ENCODE data around the gene OTOP2. TPM values are rescaled to one million over a fixed set of nuclear protein-coding genes. Genes with fewer than 3 reads are reported as not detected.

Gene OTOP2
- total and polyA plus RNA-seq, 9 of the 15 experiments (the other 6 are each of a cell fraction or from before 2014, with no cell fraction given): 0.04 to 0.36 (median 0.14) TPM; not detected in 1

DNA sequence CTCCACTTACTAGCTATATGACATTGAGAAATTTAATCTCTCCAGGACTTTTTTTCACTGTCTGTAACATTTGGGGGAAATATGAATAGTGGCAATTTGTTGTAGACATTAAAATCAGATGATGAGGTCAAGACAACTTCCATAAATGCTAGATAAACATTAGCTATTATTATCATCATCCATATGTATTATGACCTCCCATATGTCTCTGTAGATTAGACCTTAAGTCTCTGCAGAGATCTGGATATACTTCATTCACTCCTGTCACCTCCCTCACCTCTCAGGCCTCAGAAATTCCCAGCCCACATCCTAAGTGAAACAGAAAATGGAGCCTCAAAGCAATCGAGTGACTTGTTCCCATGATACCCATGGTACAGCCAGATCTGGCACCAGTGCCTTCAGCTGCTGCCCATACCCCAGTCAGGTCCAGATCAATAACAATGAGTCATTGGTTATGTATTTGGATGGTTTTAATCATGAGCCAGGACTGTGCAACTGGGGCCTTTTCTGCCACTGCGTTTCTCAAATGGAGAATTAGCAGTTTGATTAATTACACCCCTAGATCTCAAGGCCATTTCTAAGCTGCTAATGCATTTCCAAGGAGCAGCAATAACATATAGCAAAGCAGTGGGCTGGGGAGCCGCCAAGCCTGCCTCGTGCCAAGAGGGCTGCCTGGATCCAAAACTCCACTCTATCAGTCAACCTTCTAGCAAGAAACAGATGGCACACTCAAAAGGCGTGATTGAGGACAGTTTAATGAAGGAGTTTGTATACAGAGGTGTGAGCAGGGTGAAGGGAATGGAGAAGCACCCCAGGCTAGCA lies 48.7 kb upstream of the OTOP2 start (continued):
- TF ChIP-seq NR2C2 (CRISPR knock-in tag; IDR thresholded peaks at IDR 0.05): 0 out of 2 replicates have a peak, but pooled peaks have one; percentile 14
- no peak for TF ChIP-seq NR2C2 (tag; IDR thresholded peaks at IDR 0.05)
- TF ChIP-seq CHAMP1 (IDR thresholded peaks at IDR 0.05): no peak
- TF ChIP-seq ARNT (IDR thresholded peaks at IDR 0.05): no peak
- no peak for TF ChIP-seq PREB (CRISPR knock-in tag; IDR thresholded peaks at IDR 0.05)
- TF ChIP-seq TAL1 (IDR thresholded peaks at IDR 0.05): peak; percentile 31; the same call in 1 of the 2 replicates
- TF ChIP-seq ATF3 (IDR thresholded peaks at IDR 0.05): peak; percentile 54
- TF ChIP-seq ATF3 (CRISPR knock-in tag; conservative IDR thresholded peaks at IDR 0.05): no peak
- 0 out of 2 replicates have a peak, but pooled peaks have one; percentile 8 for TF ChIP-seq DIDO1 (tag; IDR thresholded peaks at IDR 0.05; ENCODE audit: low read depth)
- no peak for TF ChIP-seq ZNF324 (CRISPR knock-in tag; IDR thresholded peaks at IDR 0.05)
- TF ChIP-seq ESRRB (CRISPR knock-in tag; IDR thresholded peaks at IDR 0.05; ENCODE audit: borderline replicate concordance): no peak
- no peak for TF ChIP-seq SAP30 (IDR thresholded peaks at IDR 0.05; ENCODE audit: borderline replicate concordance, insufficient read depth, low read depth, low read length, poor library complexity, severe bottlenecking)
- TF ChIP-seq TCF3 (CRISPR knock-in tag; IDR thresholded peaks at IDR 0.05): peak; percentile 33; the same call in 1 of the 2 replicates
- TF ChIP-seq, protein P1, sequence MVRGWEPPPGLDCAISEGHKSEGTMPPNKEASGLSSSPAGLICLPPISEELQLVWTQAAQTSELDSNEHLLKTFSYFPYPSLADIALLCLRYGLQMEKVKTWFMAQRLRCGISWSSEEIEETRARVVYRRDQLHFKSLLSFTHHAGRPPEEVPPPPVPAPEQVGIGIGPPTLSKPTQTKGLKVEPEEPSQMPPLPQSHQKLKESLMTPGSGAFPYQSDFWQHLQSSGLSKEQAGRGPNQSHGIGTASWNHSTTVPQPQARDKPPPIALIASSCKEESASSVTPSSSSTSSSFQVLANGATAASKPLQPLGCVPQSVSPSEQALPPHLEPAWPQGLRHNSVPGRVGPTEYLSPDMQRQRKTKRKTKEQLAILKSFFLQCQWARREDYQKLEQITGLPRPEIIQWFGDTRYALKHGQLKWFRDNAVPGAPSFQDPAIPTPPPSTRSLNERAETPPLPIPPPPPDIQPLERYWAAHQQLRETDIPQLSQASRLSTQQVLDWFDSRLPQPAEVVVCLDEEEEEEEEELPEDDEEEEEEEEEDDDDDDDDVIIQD (CRISPR knock-in tag; IDR thresholded peaks at IDR 0.05): 0 out of 2 replicates have a peak, but pooled peaks have one; percentile 6
- no peak for TF ChIP-seq CSDE1 (IDR thresholded peaks at IDR 0.05)
- TF ChIP-seq ZNF639 (CRISPR knock-in tag; conservative IDR thresholded peaks at IDR 0.05 in 1 of 2, IDR thresholded peaks at IDR 0.05 in 1 of 2): no peak; a peak in 1 of 4 replicates
